ENCODE results near the gene IFNA2. TPM values are rescaled to one million over a fixed set of nuclear protein-coding genes. Genes with fewer than 3 reads are reported as not detected.
"Not testable (repeated sequence)": the region's sequence is repeated elsewhere in the genome, so short reads cannot be mapped to it uniquely, and the experiment has no call there.

Gene IFNA2
- total RNA-seq: not detected
- polyA plus RNA-seq: not detected
- long read RNA-seq, donor 1: 0 reads
- long read RNA-seq, donor 2: 0 reads
- long read RNA-seq, donor 3: 0 reads
- long read RNA-seq, donor 4: 0 reads
- long read RNA-seq, donor 5: 0 reads
- long read RNA-seq, donor 6: 0 reads
- long read RNA-seq, donor 7: 0 reads
- long read RNA-seq, donor 8: 0 reads
- long read RNA-seq, donor 9: 0 reads
- long read RNA-seq, donor 10: 0 reads

DNA sequence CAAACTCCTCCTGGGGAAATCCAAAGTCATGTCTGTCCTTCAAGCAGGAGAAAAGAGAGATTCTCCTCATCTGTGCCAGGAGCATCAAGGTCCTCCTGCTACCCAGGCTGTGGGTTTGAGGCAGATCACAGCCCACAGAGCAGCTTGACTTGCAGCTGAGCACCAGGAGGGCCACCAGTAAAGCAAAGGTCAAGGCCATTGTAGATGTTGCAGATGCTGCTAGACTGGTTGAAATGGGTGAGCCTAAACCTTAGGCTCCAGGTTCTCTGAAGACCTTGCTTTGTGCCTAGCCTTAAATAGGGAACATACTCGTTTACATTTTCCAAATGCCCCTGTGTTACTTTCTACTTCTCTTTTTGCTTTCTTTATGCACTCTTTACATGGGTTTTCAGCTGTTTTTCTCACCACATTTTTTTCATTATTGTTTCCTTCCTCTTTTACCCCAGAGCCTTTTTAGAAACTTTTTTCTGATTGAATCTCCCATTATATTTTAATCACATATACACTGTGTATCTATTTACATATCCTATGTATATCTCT, at the start of gene IFNA2:
Gene IFNA2 (minus strand): TSS at position 268 of the 540 bp plus-strand sequence. CDS start 69 bp downstream, at position 199.
- Histone ChIP-seq H3K27me3 (peaks cover 5% of the 10 kb centered on the region), H3K36me3 (replicated peaks in 1 of 2) (no peaks in the 10 kb centered on the region), H3K4me1 (replicated peaks in 1 of 2) (no peaks in the 10 kb centered on the region), H3K9me3 (replicated peaks in 1 of 3) (peaks cover 0 to 5% (median 0%) of the 10 kb centered on the region in 3 donors), H3K27ac (no peak within 1 kb of the TSS), H3K4me3 (no peak within 1 kb of the TSS)
- no peak for DNase-seq
- no peak for TF ChIP-seq POLR2A (IDR thresholded peaks at IDR 0.05)
- TF ChIP-seq, protein P1, sequence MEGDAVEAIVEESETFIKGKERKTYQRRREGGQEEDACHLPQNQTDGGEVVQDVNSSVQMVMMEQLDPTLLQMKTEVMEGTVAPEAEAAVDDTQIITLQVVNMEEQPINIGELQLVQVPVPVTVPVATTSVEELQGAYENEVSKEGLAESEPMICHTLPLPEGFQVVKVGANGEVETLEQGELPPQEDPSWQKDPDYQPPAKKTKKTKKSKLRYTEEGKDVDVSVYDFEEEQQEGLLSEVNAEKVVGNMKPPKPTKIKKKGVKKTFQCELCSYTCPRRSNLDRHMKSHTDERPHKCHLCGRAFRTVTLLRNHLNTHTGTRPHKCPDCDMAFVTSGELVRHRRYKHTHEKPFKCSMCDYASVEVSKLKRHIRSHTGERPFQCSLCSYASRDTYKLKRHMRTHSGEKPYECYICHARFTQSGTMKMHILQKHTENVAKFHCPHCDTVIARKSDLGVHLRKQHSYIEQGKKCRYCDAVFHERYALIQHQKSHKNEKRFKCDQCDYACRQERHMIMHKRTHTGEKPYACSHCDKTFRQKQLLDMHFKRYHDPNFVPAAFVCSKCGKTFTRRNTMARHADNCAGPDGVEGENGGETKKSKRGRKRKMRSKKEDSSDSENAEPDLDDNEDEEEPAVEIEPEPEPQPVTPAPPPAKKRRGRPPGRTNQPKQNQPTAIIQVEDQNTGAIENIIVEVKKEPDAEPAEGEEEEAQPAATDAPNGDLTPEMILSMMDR (IDR thresholded peaks at IDR 0.05): no peak
- 34 to 65% (median 49%) methylated on average over 1 of the region's 1 CpG for WGBS, 4 donors
- intact Hi-C loops (cut with DNase I): no loop called here

DNA sequence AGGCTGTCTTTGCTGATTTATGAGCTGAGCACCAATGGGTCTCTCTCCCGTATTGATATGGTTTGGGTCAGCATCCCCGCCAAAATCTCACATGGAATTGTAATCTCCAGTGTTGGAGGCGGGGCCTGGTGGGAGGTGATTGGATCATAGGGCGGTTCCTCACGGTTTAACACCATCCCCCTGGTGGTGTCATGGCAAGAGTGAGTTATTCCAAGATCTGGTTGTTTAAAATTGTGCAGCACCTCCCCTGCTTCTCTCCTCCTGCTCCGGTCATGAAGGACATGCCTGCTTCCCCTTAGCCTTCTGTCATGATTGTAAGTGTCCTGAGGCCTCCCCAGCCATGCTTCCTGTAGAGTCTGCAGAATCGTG, 49.8 kb upstream of the IFNA2 start:
- DNase-seq; H3K27ac ChIP-seq; H3K36me3 ChIP-seq (replicated peaks in 1 of 2); H3K27me3 ChIP-seq; intact Hi-C loops (cut with DNase I); H3K4me1 ChIP-seq (replicated peaks in 1 of 2); H3K9me3 ChIP-seq (replicated peaks in 1 of 3); H3K4me3 ChIP-seq: not testable (repeated sequence)
- WGBS, 4 donors: 47 to 77% (median 73%) methylated on average over 7 of the region's 7 CpGs

DNA sequence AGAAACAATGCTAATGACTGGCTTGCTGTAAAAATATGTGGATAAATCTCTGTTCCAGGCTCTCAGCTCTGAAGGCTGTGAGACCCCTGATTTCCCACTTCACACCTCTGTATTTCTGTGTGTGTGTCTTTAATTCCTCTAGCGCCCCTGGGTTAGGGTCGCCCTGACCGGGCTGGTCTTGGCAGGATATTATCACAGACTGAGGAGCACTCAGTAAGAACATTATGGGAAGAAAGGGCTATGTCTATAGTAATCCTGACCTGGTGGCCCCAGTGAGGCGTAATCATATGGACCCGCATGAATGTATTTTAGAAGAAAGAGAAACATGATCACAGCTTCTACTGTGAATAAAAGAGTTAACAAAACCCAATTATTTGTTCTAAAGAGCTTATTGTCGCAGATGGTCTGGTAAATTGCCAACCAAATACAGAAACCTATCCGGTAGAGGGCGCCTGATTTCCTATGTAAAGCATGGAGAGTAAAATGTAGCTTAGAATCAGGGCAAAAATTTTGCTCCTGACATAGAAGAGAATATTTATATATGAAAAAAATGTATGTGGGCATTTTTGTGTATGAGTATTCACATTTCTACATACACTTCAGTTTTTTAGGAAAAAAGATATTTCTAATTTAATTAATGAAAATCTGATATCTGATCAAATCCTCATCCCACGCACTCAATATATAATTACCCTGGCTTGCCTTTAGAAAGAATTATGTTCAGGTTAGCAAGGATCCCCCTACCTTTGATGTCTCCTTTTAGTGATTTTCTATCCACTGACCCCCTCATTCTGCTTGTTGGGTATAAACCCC, 49.2 kb upstream of the IFNA2 start:
- Histone ChIP-seq H3K4me1 (replicated peaks in 1 of 2) (no peaks in the 10 kb centered on the region), H3K9me3 (replicated peaks in 1 of 3) (no peaks in the 10 kb centered on the region), H3K27ac (no peak overlapping the region), H3K27me3 (no peaks in the 10 kb centered on the region), H3K36me3 (replicated peaks in 1 of 2) (no peaks in the 10 kb centered on the region), H3K4me3 (no peak overlapping the region)
- peak; percentile 22 to 72 (median 37) for DNase-seq
- intact Hi-C loops (cut with DNase I): no loop called here
- TF ChIP-seq POLR2A (IDR thresholded peaks at IDR 0.05): no peak
- TF ChIP-seq, protein P1 (IDR thresholded peaks at IDR 0.05): peak in 5 of 6 experiments; percentile 11 to 63 (median 33)
- 40 to 49% (median 43%) methylated on average over 9 of the region's 9 CpGs for WGBS, 4 donors

DNA sequence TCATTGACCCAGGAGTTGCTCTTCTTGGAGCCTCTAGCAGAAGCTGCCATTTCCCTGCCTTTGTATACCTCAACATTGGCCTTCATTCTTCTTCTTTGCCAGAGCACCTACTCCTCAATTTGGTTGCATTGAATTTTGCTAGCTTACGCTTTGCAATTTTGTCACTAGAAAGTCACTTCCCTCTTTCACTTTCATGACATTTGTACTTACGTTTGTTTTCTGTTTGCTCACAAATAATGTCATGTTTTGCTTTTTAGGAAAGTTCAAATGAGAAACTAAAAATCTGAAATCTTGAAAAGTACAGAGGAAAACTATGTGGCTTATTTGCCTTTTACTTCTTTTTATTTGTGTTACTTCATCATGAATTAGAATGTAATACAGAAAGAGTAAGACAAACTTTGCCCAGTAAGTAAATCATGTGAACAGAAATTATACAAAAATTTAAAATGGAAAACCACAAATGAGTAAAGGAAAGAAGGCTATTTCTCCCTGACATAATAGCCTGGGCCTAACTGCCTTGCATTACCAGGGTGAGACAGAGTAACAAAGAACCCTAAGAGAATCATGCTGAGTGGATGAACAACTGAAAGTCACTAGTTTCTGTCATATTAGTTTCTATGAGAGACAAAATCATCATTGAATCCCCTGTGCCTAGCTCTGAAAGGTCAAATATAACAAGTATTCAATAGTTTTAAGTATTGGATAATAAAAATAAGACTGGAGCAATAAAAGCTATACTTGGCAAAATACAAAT, 47.7 kb upstream of the IFNA2 start:
- DNase-seq: no peak
- H3K4me1 ChIP-seq (replicated peaks in 1 of 2): no peaks in the 10 kb centered on the region
- 56 to 73% (median 65%) methylated on average over 2 of the region's 2 CpGs for WGBS, 4 donors
- H3K4me3 ChIP-seq: no peak overlapping the region
- no peaks in the 10 kb centered on the region for H3K27me3 ChIP-seq
- TF ChIP-seq, protein P1 (IDR thresholded peaks at IDR 0.05): no peak
- no peak for TF ChIP-seq POLR2A (IDR thresholded peaks at IDR 0.05)
- H3K27ac ChIP-seq: no peak overlapping the region
- H3K36me3 ChIP-seq (replicated peaks in 1 of 2): no peaks in the 10 kb centered on the region
- no peaks in the 10 kb centered on the region for H3K9me3 ChIP-seq (replicated peaks in 1 of 3)
- intact Hi-C loops (cut with DNase I): no loop called here
